HG02884 (cell line): ENCODE results near the gene EFNB2.
A peak's percentile ranks its signal among the peaks of the same experiment; 100 is the strongest.

ENCODE experiments used
- ATAC-seq: cut with Tn5 transposase; IDR thresholded peaks from one replicate; pipeline ENCODE4 v1.9.1; 2021; ENCODE audit warnings: mild to moderate bottlenecking, moderate library complexity; ENCODE audit not compliant: unreplicated experiment

The EFNB2 gene

GRCh38 chr13:106503730-106504453 lies 31.6 kb downstream of the EFNB2 start:
- no peak for ATAC-seq

- ATAC-seq: no peak
These were observed 32.2 kb downstream of the EFNB2 start for GRCh38 chr13:106503272-106503671.

GRCh38 chr13:106500445-106500844 lies 35.0 kb downstream of the EFNB2 start:
- no peak for ATAC-seq

GRCh38 chr13:106499896-106500295 lies 35.6 kb downstream of the EFNB2 start:
- ATAC-seq: peak; percentile 66

GRCh38 chr13:106499113-106499512 lies 36.3 kb downstream of the EFNB2 start:
- no peak for ATAC-seq

GRCh38 chr13:106498571-106498970 lies 36.9 kb downstream of the EFNB2 start:
- ATAC-seq: no peak

- ATAC-seq: no peak
These were observed 37.3 kb downstream of the EFNB2 start for GRCh38 chr13:106498158-106498557.

- ATAC-seq: no peak
These were observed 38.4 kb downstream of the EFNB2 start for GRCh38 chr13:106497079-106497478.

GRCh38 chr13:106496072-106496997 lies 39.1 kb downstream of the EFNB2 start:
- ATAC-seq: no peak

GRCh38 chr13:106494936-106495335 lies 40.5 kb downstream of the EFNB2 start:
- ATAC-seq: no peak

- no peak for ATAC-seq
These were observed 41.0 kb downstream of the EFNB2 start for GRCh38 chr13:106494506-106494905.

GRCh38 chr13:106493533-106494220 lies 41.8 kb downstream of the EFNB2 start:
- ATAC-seq: peak; percentile 78

GRCh38 chr13:106492588-106493475 lies 42.6 kb downstream of the EFNB2 start:
- no peak for ATAC-seq

- ATAC-seq: no peak
These were observed 43.4 kb downstream of the EFNB2 start for GRCh38 chr13:106491928-106492587.

GRCh38 chr13:106491463-106491862 lies 44.0 kb downstream of the EFNB2 start:
- no peak for ATAC-seq

- no peak for ATAC-seq
These were observed 44.7 kb downstream of the EFNB2 start for GRCh38 chr13:106490569-106491321.

- ATAC-seq: no peak
These were observed 45.5 kb downstream of the EFNB2 start for GRCh38 chr13:106489849-106490568.

GRCh38 chr13:106488686-106489085 lies 46.8 kb downstream of the EFNB2 start:
- no peak for ATAC-seq

- no peak for ATAC-seq
These were observed 47.4 kb downstream of the EFNB2 start for GRCh38 chr13:106488076-106488475.
